GM19455 (cell line): ENCODE data around the gene MAD1L1.
"Not testable (repeated sequence)": the region's sequence is repeated elsewhere in the genome, so short reads cannot be mapped to it uniquely, and the experiment has no call there.

Experiments
- ATAC-seq: cut with Tn5 transposase; IDR thresholded peaks from one replicate; pipeline ENCODE4 v1.9.1; 2021; ENCODE audit not compliant: unreplicated experiment

MAD1L1 gene

DNA sequence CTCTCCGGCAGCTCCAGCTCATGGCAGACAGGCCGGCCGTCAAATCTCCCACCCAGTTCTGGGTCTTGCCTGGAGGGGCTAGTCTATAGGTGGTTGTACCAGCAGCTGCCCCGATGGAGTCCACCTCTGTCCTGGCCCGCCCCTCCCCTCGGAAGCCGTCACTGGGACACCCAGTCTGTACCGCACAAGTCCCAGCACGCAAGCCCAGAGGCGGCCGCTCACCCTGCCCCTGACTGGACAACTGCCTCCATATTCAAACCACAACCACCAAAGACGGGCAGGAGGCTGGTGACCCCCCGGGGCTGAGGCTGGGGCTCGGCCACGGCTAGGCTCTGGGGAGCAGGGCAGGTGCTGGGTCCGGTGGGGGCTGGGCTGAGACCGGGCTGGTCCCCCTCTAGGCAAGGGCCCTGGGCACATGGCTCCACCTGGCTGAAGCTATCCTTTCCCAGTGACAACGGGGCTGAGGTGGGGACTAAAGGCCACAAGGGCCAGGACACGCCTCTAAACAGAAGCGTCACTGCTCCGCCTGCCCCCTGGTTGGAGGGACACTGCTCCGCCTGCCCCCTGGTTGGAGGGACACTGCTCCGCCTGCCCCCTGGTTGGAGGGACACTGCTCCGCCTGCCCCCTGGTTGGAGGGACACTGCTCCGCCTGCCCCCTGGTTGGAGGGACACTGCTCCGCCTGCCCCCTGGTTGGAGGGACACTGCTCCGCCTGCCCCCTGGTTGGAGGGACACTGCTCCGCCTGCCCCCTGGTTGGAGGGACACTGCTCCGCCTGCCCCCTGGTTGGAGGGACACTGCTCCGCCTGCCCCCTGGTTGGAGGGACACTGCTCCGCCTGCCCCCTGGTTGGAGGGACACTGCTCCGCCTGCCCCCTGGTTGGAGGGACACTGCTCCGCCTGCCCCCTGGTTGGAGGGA is 371.6 kb downstream of the MAD1L1 start:
- ATAC-seq: not testable (repeated sequence)

DNA sequence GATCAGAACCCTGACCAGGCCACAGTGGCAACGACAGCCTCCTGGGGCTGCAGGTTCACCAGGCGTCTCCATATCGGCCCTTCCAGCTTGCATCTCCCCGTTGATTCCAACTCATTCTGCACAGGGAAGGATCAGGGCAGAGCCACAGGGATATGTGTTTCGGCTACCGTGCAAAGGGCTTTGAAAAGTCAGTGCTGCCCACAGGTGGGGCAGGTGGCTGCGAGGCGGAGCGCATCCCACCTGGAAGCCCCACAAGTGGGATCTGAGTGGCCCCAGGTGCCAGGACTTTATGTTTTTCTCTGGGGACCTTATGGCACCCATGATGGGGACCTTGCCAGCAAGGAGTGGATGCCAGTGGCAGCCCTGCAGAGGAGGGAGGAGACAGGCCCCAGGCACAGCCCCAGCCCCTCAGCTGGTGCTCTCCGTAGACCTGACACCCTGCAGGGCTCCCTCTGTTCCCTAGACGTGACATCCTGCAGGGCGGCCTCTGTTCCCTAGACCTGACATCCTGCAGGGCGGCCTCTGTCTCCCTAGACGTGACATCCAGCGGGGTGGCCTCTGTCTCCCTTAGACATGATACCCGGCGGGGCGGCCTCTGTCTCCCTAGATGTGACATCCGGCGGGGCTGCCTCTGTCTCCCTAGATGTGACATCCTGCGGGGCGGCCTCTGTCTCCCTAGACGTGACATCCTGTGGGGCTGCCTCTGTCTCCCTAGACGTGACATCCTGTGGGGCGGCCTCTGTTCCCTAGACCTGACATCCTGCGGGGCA is 373.3 kb downstream of the MAD1L1 start:
- ATAC-seq: no peak

DNA sequence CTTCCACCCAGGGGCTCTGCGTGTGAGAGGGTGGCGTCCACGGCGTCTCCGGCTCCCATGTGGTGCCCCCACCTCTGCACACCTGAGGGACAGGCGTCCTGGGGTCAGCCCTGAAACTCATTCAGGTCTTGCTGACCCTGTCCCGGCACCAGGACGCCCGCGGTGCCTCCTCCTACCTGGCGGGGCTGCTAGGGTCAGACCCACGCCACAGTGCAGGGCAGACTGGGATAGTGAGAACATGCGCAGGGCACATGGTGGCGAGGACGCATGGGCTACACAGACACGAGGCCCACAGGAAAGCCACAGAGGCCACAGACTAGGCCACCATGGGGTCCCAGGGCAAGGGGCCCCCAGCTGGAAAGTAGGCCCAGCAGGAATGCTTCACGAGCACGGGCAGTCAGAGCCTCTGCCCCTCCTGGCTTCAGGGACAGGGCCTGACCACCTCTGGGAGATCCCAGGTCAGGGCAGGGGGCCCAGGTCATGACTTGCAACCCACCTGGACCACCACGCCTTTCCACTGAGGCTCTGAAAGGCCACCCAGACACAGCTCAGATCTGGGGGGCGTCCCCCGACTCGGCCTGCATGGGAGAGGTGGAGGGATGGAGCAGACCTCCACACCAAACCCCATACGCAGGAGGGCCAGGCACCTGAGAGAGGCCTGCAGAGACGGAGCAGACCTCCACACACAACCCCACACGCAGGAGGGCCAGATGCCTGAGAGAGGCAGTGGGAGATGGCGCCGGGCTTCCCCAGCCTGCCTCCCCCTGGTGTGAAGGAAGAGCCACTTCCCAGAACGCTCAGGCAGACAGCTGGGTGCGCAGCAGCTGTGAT is 374.1 kb downstream of the MAD1L1 start:
- ATAC-seq: no peak

DNA sequence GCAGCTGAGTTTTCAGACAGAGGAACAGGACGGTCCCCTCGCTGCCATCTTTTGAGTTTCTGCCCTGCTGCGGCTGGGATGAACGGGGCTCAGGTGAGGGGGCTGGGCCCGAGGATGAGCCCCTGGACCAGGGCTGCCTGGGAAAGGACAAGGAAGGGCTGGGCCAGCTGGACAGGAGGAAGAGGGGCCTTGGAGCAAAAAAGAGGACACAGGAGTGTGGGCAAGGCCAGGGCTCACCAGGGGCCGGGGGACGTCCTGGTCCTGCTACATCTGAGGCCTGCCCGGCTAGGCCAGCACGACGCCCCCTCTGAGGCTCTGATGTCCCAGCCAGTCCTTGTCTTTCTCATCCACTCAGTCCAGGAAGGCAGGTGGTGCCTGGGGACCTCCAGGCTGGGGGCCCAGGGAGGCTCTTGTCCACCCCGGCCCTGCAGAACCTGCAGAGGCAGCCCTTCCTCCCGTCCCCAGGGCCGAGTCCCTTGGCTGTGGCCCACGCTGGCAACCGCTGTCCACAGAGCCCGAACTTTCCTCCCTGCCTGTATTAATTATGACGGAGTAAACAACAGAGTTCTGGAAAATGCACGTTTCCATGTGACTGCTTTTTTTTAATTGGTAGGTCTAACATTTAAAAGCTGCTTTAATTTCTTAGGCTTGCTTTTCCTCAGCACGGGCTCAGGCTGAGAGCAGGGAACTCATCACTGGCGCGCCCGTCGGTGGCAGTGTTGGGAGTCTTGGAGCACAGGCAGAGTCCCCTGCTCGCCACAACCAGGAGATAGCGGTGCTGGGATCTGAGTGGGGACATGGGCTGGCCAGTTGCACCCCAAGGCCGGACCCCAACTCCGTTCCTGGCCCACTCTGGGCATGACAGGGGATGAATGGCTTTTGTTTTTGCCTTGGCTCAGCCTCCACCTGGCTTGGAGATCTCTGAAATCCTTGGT is 375.0 kb downstream of the MAD1L1 start:
- no peak for ATAC-seq

DNA sequence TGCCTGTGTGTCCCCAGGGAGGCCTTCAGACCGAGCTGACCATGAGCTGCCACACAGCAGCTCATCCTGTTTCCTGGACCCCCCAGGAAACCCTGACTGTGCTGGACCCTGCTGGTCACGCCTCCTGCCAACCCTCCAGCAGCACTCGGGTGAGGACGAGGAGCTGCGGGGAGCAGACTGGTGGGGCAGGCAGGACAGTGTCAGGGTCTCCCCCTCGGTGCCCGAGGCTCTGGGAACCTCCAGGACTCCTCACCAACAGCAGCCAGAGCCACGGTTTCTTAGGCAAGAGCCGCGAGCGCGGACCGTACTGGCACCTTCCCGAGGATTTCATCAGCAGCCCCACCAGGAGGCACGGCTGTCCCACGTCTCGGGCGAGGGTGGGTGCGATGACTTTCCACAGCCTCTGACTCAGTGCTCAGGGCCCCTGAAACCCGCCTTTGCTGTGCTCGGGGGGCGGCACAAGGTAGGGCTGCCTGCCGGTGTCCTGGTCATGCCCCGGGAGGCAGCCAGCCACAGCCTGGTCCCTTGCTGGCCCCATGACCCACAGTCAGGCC is 375.8 kb downstream of the MAD1L1 start:
- ATAC-seq: no peak

DNA sequence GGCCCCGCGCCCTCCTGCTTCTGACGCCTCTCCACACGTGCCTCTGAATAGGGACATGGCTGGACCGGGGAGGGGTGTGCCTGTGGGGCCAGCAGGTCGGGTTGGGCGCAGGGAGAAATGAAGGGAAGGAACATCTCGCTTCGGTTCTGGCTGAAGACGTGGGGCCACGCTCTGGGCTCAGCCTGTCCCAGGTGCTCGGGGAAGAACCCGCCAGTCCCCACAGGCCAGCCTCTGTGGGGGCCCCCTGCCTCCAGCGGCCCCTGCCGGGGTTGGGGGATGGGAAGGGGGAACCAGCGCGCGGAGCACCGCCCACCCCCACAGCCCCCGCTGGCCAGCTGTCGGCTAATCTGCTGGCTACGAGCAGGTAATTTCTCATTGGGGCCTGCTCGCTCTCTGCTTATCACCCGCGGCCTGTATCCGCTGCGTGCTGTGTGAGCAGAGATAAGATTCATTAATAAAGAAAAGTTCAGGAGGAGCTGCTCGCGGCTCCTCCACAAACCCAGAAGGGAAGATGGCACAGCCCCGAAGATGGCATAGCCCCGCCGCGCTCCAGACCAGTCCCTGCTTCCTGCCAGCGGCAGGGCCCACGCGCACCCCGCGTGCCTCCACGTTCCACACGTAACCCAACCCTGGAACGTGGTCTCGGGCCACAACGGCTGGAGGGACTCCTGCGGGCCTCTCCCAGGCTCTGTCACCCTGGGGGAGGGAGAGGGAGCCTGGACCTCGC is 376.4 kb downstream of the MAD1L1 start:
- ATAC-seq: no peak

DNA sequence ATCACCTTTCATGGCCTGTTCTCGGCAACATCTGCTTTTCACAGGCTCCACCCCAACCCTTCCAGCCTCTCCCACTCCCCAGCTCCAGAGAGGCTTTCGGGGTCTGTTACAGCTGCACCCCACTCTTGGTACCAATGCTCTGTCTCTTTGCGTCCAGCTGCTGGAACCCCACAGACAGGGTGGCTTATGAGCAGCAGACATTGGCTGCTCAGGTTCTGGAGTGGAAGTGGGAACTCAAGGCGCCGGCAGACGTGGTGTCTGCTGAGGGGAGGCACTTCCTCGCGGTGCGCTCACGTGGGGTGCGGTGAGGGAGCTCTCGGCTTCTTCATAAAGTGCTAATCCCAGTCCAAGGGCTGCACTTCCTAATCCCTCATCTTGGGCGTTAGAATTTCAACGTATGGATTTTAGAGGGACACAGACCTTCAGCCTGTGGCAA is 377.0 kb downstream of the MAD1L1 start:
- ATAC-seq: no peak

DNA sequence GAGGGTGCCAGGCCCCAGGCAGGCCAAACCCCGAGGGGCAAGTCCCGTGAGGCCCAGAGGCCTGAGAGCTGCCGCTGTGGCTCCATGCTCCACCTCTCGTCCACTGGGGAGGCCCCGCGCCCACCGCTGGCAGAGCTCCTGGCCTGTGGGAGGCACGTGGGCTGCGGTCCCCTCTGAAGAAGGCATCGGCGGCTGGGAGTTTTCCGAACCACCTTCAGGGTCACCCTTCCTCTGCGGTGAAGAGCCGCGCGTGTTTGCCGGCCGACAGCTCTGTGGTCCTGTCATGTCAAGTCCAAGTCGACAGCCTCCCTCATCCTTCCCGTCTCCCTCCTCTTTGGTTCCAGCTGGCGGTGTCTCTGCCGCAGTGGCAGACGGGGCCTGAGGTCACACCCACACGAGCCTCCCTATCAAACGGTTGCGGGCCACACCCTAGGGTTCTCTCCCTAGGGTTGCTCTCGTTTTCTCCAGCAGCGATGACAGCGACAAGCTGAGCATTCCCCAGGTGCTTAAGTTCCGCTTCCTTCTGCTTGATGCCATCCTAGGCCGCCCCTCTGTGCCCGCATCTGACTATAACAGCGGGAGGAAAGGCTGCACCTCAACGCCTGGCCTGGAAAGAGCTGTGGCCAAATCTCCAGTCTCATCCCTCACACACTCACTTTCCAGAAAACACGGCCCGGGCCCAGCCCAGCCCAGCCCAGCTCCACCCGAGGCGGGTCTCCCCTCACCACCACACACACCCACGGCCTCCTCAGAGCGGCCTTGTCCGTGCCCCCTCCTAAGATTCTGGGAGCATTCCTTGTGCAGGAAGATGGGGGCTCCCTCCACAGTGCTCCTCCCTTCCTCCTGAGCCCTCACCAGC is 377.6 kb downstream of the MAD1L1 start:
- no peak for ATAC-seq

DNA sequence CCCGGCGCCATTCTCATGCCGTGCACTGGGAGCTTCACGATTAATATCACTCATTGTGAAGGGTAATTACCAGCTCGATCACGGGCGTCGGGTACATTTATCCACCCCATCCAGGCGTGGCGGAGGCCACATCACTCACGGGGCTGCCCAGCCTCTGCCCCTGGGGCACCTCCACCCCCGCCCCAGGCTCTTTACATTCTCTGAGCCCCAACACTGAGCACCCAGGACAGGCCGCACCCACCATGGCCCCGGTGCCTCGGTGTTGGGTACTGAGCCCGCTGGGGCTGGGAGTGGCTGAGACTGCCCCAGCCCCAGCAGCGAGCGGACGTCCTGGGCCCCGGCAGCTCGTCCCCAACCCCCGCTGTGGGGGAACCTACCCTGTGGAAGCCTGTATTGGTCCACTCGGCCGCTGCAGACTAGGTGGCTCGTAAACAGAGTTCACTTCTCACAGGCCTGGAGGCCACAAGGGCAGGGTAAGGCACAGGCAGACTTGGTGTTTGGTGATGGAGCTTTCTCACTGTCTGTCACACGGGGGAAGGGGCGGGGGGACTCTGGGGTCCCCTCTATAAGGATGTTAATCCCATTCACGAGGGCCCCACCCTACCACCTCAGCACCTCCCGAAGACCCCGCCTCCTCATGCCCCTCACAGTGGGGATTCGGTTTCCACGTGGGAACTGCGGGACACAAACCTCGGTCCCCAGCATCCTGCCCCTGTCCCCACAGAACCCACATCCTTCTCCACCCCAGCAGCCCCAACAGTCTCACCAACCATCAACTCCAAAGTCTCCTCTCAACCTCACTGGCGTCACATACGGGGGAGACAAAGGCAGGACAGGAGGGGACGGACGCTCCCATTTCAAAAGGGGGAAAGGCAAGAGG is 378.5 kb downstream of the MAD1L1 start:
- no peak for ATAC-seq

DNA sequence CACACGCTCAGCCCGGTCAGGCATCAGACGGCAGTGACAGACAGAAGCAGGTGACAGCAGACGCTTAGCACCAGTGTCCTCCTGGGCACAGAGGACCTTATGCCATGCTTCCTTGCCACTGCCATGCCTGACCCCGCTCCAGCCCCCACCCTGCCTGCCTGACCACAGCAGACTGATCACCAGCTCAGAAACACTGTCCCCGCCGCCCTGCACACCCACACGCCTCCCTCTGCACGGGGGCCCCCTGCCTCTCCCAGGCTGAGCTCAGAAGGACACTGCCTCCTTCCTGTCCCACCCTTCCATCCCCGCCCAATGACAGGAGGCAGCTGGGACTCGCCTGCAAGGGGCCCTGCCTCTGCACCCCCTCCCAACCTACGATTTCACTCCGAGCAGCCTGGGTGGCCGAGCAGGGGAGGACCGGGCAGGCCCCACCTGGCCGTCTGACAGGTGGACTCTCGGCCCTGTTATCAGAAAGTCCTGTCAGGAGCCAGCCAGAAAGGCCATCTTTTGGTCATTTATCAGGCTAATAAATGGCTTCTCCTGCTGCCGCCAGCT is 379.2 kb downstream of the MAD1L1 start:
- ATAC-seq: no peak

DNA sequence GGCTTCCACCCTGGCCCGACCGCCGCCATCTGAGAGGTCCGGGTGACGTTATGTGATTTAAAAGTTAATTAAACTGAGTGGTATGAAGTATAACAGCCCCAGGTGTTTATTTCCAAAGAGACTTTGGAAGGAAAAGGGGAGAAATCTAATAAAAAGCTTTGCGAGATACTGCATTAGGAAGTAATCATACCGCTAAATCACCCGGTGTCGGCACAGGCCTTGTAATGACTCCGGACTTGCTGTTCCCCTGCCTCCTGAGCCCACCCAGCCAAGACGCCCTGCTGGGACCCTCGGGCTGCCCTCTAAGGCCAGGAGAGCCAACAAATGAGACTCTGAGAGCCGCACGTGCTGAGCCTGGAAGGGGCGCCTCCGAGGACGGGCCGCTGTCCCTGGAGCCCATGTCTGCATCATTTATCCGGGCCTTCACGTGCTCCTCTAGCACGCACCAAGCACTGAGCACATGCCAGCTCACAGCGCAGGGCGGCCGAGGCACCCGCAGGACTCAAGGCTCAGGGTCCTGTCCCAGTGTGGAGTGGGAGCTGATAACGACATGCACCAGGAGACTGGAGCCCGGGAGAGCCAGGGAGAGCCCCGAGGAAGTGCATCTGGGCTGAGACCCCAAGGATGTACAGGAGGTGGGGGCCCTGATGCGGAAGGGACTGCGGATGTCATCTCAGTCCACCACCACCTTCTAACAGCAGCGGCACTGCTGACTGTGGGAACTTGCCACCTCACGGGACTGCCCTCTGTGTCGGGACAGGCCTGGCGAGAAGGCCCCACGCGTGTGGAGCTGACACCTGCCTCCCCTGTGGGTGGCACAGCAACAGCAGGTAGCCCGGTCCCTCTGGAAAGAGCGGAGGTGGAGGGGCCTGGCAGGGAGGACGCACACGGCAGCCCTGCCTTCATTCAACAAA is 380.0 kb downstream of the MAD1L1 start:
- no peak for ATAC-seq

DNA sequence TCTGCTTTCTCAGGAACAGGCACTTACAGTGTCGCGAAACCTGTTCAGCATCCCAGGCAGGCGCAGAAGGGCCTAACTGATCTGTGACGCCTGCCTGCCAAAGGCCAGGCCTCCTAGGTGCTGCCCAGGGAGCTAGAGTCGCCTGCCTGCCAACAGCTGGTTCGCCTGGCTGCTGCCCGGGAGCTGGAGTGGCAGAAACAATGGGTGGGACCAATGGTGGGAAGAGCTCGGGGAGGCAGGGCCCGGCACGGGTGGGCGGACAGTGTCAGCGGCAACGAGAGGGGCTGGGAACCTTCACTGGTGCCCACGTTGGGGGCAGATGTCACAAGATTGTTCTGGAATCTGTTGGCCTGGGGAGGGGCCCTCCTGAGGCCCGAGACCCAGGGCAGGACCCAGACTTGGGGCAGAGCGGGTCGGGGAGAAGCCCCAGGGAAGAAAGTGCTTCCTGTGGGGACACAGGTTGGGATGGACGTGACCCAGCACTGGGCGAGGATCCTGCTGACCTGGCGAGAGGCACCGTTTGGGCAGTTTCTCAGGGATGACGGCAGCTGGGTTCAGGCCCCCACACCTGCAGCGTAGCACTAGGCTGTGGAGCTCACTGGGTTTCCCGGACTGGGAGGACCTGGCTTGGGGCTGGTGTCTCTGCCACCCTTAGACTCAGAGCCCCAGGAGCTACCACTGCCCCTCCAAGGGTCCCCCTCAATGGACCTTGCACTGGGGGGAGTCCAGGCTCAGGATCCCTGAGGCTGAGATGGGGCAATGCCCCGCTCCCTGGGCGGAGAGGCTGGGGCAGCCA is 380.8 kb downstream of the MAD1L1 start:
- no peak for ATAC-seq

DNA sequence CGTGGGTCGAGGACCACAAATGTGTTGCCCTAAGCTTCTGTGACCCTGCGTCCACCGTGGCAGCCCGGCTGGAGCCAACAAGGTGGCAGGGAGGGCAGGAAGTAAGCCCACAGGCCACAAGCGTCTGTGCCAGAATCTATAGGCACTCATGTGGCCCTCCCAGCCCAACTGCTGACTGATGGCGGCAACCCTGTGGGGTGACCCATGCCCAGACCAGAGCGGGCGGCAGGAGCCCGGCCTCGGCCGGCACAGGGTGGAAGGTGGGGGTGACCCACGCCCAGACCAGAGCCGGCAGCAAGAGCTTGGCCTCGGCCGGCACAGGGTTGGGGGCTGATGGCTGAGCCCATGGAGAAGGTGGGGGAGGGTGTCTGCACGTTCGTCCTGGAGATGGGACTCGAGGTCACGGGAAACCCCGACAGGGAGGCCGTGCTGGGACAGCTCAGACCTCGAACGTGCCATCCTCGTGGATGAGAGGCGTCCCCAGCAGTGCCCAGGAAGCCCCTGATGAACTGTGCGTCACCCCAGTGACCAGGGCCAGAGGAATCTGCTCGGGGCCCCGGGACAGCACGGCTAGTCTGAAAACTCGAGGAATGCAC is 381.7 kb downstream of the MAD1L1 start:
- no peak for ATAC-seq

DNA sequence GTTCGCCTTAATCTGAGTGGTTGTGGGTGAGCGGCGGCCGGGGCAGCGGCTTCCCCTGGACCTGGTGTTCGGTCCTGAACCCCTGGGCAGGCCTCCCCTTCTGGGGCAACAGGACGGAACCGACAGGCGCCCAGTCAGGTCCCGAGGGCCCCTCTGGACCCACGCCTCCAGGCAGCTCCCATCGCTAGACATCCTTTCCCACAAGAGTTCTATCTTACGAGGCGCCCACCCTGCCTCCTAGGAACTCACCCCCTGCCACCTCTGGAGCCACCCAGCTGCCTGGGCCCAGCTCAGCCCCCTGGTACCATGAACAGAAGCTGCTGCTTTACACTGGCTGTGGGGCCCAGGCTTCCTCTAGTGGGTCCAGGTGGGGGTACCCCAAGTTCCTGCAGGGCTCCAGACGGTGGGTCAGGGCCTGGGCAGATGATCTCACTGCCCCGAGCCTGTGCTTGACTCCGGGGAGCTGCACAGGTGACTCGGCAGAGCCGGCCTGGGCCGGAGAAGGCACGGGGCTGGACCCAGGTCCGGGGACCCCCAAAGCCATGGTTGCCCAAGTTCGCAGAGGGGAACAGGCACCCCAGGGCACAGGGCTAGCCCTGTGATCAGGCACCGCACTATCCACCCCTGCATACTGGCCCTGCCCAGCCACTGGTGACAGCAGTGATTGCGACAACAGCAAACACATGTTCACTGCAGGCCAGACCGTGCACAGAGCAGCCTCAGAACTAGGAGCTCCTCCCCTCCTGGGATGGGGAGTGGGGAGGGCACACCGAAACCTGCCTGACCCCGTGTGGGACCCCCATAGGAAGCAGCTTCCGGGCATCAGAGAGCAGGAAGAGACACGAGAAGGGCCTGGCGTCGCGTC is 382.4 kb downstream of the MAD1L1 start:
- ATAC-seq: no peak
